ENCODE measurements around the gene GHRH. TPM values are rescaled to one million over a fixed set of nuclear protein-coding genes. Genes with fewer than 3 reads are reported as not detected.

Gene GHRH
- total RNA-seq, 6 experiments from 2014 or later, result not detected

- peak overlapping the region in 1 of 3 donors; percentile 52 for H3K27ac ChIP-seq
- H3K9me3 ChIP-seq, result no peaks in the 10 kb centered on the region
- peak; percentile 36 to 55 (median 42) for ATAC-seq
- no peaks in the 10 kb centered on the region for H3K36me3 ChIP-seq
- intact Hi-C loops (cut with DNase I), result loop anchor here (5.0 kb wide), 2 partner anchors 117 to 262 kb away; no protein-coding TSS in a partner anchor
- H3K4me3 ChIP-seq, result no peak overlapping the region
- peak in 1 of 3 donors; percentile 28 for DNase-seq
- H3K27me3 ChIP-seq, result no peaks in the 10 kb centered on the region
- H3K4me1 ChIP-seq, result peaks cover 0 to 6% (median 0%) of the 10 kb centered on the region in 4 donors
- WGBS (ENCODE audit: insufficient coverage, low coverage, low lambda C conversion rate, missing lambda C conversion rate), result 96% methylated on average over 5 of the region's 12 CpGs
- TF ChIP-seq, protein P1, sequence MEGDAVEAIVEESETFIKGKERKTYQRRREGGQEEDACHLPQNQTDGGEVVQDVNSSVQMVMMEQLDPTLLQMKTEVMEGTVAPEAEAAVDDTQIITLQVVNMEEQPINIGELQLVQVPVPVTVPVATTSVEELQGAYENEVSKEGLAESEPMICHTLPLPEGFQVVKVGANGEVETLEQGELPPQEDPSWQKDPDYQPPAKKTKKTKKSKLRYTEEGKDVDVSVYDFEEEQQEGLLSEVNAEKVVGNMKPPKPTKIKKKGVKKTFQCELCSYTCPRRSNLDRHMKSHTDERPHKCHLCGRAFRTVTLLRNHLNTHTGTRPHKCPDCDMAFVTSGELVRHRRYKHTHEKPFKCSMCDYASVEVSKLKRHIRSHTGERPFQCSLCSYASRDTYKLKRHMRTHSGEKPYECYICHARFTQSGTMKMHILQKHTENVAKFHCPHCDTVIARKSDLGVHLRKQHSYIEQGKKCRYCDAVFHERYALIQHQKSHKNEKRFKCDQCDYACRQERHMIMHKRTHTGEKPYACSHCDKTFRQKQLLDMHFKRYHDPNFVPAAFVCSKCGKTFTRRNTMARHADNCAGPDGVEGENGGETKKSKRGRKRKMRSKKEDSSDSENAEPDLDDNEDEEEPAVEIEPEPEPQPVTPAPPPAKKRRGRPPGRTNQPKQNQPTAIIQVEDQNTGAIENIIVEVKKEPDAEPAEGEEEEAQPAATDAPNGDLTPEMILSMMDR (IDR thresholded peaks at IDR 0.05), result no peak
- TF ChIP-seq POLR2A (IDR thresholded peaks at IDR 0.05), result no peak
These were observed 9.2 kb upstream of the GHRH start for GRCh38 chr20:37270576-37271420.

- DNase-seq, result no peak
- no peak for ATAC-seq
- WGBS (ENCODE audit: insufficient coverage, low coverage, low lambda C conversion rate, missing lambda C conversion rate), result 55% methylated on average over 10 of the region's 15 CpGs
- H3K27me3 ChIP-seq, result no peaks in the 10 kb centered on the region
- H3K27ac ChIP-seq, result no peak overlapping the region
- intact Hi-C loops (cut with DNase I), result loop anchor here in 1 of 2 donors (5.0 kb wide), 1 partner anchor 270 kb away; no protein-coding TSS in a partner anchor
- no peaks in the 10 kb centered on the region for H3K4me1 ChIP-seq
- no peak overlapping the region for H3K4me3 ChIP-seq
- no peaks in the 10 kb centered on the region for H3K9me3 ChIP-seq
- TF ChIP-seq, protein P1 (IDR thresholded peaks at IDR 0.05), result no peak
- no peak for TF ChIP-seq POLR2A (IDR thresholded peaks at IDR 0.05)
- no peaks in the 10 kb centered on the region for H3K36me3 ChIP-seq
These were observed 6.2 kb upstream of the GHRH start for GRCh38 chr20:37267667-37268313.

- H3K27me3 ChIP-seq, result no peaks in the 10 kb centered on the region
- no peak overlapping the region for H3K4me3 ChIP-seq
- ATAC-seq, result no peak
- TF ChIP-seq, protein P1 (IDR thresholded peaks at IDR 0.05), result no peak
- TF ChIP-seq POLR2A (IDR thresholded peaks at IDR 0.05), result no peak
- DNase-seq, result no peak
- H3K27ac ChIP-seq, result no peak overlapping the region
- no peaks in the 10 kb centered on the region for H3K36me3 ChIP-seq
- H3K9me3 ChIP-seq, result no peaks in the 10 kb centered on the region
- WGBS (ENCODE audit: insufficient coverage, low coverage, low lambda C conversion rate, missing lambda C conversion rate), result 67% methylated on average over 9 of the region's 9 CpGs
- intact Hi-C loops (cut with DNase I), result loop anchor here in 1 of 2 donors (5.0 kb wide), 1 partner anchor 270 kb away; no protein-coding TSS in a partner anchor
- H3K4me1 ChIP-seq, result no peaks in the 10 kb centered on the region
These were observed 5.5 kb upstream of the GHRH start for GRCh38 chr20:37266940-37267666.

DNA sequence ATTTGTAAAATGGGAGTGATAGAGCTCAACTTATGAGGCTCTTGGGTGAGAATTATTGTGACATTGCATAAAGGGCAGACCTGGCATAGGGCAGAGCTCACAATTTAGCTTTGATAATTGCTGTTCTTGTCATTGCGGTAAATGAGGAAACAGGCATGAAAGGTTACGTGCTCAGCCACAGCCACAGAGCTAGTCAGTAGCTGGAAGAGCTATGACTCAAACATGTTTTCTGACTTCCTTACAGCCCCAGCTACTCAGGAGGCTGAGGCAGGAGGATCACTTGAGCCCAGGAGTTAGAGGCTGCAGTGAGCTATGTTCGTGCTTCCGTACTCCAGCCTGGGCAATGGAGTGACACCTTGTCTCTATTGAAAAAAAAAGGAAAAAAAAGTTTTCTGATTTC lies 3.5 kb upstream of the GHRH start:
- Histone ChIP-seq H3K36me3 (no peaks in the 10 kb centered on the region), H3K27me3 (no peaks in the 10 kb centered on the region), H3K27ac (no peak overlapping the region), H3K4me3 (no peak overlapping the region), H3K4me1 (no peaks in the 10 kb centered on the region), H3K9me3 (no peaks in the 10 kb centered on the region)
- intact Hi-C loops (cut with DNase I), result loop anchor here in 1 of 2 donors (5.0 kb wide), 1 partner anchor 272 kb away; no protein-coding TSS in a partner anchor
- no peak for DNase-seq
- ATAC-seq, result no peak
- WGBS (ENCODE audit: insufficient coverage, low coverage, low lambda C conversion rate, missing lambda C conversion rate), result 68% methylated on average over 4 of the region's 4 CpGs
- TF ChIP-seq POLR2A (IDR thresholded peaks at IDR 0.05), result no peak
- TF ChIP-seq, protein P1 (IDR thresholded peaks at IDR 0.05), result no peak

All from right lobe of liver (tissue), 6 donors.